IMR-90 (cell line): ENCODE data around the gene SECISBP2. TPM values are rescaled to one million over a fixed set of nuclear protein-coding genes. Genes with fewer than 3 reads are reported as not detected.

ENCODE experiments used
- ATAC-seq: fragments of 200-7000 bp; cut with Tn5 transposase; 2 replicates; pipeline ENCODE4 v1.9.1; 2020; ENCODE audit warnings: low read depth, mild to moderate bottlenecking, moderate library complexity
- BruUV-seq: library from RNA; stranded (reverse); fragments of 400-500 nt; replicated peaks from 2 replicates; lab custom pipeline; 2021; lab: Mats Ljungman, UMichigan
- CTCF ChIA-PET: fragments of 300-600 bp; formaldehyde crosslinking; extraction: SDS; loops from one replicate; lab custom pipeline; 2021; ENCODE audit warnings: antibody characterized with exemption; lab: Yijun Ruan, JAX
- POLR2A ChIA-PET: fragments of 300-600 bp; sonication (Branson Sonifier 250); formaldehyde crosslinking; loops from one replicate; lab custom pipeline; 2022; ENCODE audit warnings: antibody characterized with exemption; ENCODE audit not compliant: unreplicated experiment; lab: Charles Lee
- DNase-seq: peaks from one replicate; pipeline ENCODE4 v3.0.0; 2013
- H2AFZ ChIP-seq: replicated peaks from 2 replicates; pipeline ENCODE3; 2013; ENCODE audit warnings: low read length, mild to moderate bottlenecking; ENCODE audit not compliant: poor library complexity
- H2AK5ac ChIP-seq: 2 replicates; pipeline ENCODE4 v1.6.1; 2013; ENCODE audit warnings: low read depth, low read length, inconsistent platforms
- H2AK9ac ChIP-seq: replicated peaks from 2 replicates; pipeline ENCODE3; 2013; ENCODE audit warnings: mild to moderate bottlenecking, low read depth, low read length, moderate library complexity; ENCODE audit not compliant: poor library complexity
- H2BK120ac ChIP-seq: 2 replicates; pipeline ENCODE4 v1.6.1; 2013; ENCODE audit warnings: low read depth, low read length, inconsistent platforms
- H2BK15ac ChIP-seq: 3 replicates; pipeline ENCODE4 v1.6.1; 2013; ENCODE audit warnings: low read depth, low read length, inconsistent platforms
- H2BK20ac ChIP-seq: 2 replicates; pipeline ENCODE4 v1.6.1; 2013; ENCODE audit warnings: low read depth, mild to moderate bottlenecking, inconsistent platforms, low read length, moderate library complexity
- H2BK5ac ChIP-seq: 2 replicates; pipeline ENCODE4 v1.6.1; 2013; ENCODE audit warnings: mild to moderate bottlenecking, low read depth, low read length, inconsistent platforms; ENCODE audit not compliant: poor library complexity, severe bottlenecking
- H3K14ac ChIP-seq: replicated peaks from 2 replicates; pipeline ENCODE4 v1.6.1; 2013; ENCODE audit warnings: low read depth, low read length, inconsistent platforms
- H3K18ac ChIP-seq: 2 replicates; pipeline ENCODE4 v1.6.1; 2013; ENCODE audit warnings: low read depth, low read length, control low read depth
- H3K23ac ChIP-seq: 2 replicates; pipeline ENCODE4 v1.6.1; 2013; ENCODE audit warnings: low read depth, low read length, inconsistent platforms
- H3K27ac ChIP-seq: 2 replicates; pipeline ENCODE4 v1.5.1; 2013; ENCODE audit warnings: mild to moderate bottlenecking, control low read depth, low read length; ENCODE audit not compliant: insufficient read depth
- H3K27me3 ChIP-seq: 2 replicates; pipeline ENCODE4 v1.6.1; 2013; ENCODE audit warnings: low read length; ENCODE audit not compliant: control insufficient read depth, insufficient read depth
- H3K36me3 ChIP-seq: 2 replicates; pipeline ENCODE4 v1.6.1; 2013; ENCODE audit warnings: low read length, mixed read lengths; ENCODE audit not compliant: control insufficient read depth, insufficient read depth
- H3K4ac ChIP-seq: 2 replicates; pipeline ENCODE4 v1.6.1; 2013; ENCODE audit warnings: low read depth, low read length, inconsistent platforms
- H3K4me1 ChIP-seq: 2 replicates; pipeline ENCODE4 v1.6.1; 2013; ENCODE audit warnings: low read length, mixed read lengths; ENCODE audit not compliant: control insufficient read depth, insufficient read depth
- H3K4me2 ChIP-seq: 2 replicates; pipeline ENCODE4 v1.6.1; 2013; ENCODE audit warnings: low read depth, mild to moderate bottlenecking, control low read depth, low read length, moderate library complexity
- H3K4me3 ChIP-seq: 2 replicates; pipeline ENCODE4 v1.5.1; 2013; ENCODE audit warnings: low read depth, mild to moderate bottlenecking, control low read depth, low read length, moderate library complexity; ENCODE audit not compliant: insufficient read depth
- H3K56ac ChIP-seq: 2 replicates; pipeline ENCODE4 v1.6.1; 2013; ENCODE audit warnings: low read length, inconsistent platforms; ENCODE audit not compliant: insufficient read depth; ENCODE audit errors: extremely low read depth
- H3K79me1 ChIP-seq, 2 experiments: 2 replicates each; pipeline ENCODE4 v1.6.1; 2013; ENCODE audit warnings: low read length in 2 of 2, inconsistent platforms in 1 of 2, low read depth in 1 of 2
- H3K9ac ChIP-seq: 2 replicates; pipeline ENCODE4 v1.6.1; 2013; ENCODE audit warnings: low read depth, low read length, control low read depth
- H3K9me1 ChIP-seq: 2 replicates; pipeline ENCODE4 v1.6.1; 2013; ENCODE audit warnings: low read length, inconsistent platforms; ENCODE audit not compliant: insufficient read depth
- H3K9me3 ChIP-seq: 2 replicates; pipeline ENCODE4 v1.6.1; 2013; ENCODE audit warnings: low read length; ENCODE audit not compliant: control insufficient read depth, insufficient read depth
- H4K20me1 ChIP-seq: 2 replicates; pipeline ENCODE4 v1.6.1; 2013; ENCODE audit warnings: low read length, inconsistent platforms; ENCODE audit not compliant: insufficient read depth
- H4K5ac ChIP-seq: 2 replicates; pipeline ENCODE4 v1.6.1; 2013; ENCODE audit warnings: mild to moderate bottlenecking, low read depth, low read length, control low read depth
- H4K8ac ChIP-seq, 2 experiments: 2 replicates each; pipeline ENCODE4 v1.6.1; 2013; ENCODE audit warnings: low read depth in 2 of 2, low read length in 2 of 2, control low read depth in 1 of 2, inconsistent platforms in 1 of 2
- H4K91ac ChIP-seq: 2 replicates; pipeline ENCODE4 v1.6.1; 2013; ENCODE audit warnings: low read depth, low read length, inconsistent platforms; ENCODE audit not compliant: insufficient read depth
- BHLHE40 ChIP-seq: fragments of 150-350 bp; IDR thresholded peaks from 2 replicates; pipeline ENCODE4 v1.6.1; 2016; ENCODE audit warnings: mild to moderate bottlenecking, low read depth, low read length
- CEBPB ChIP-seq: IDR thresholded peaks from 2 replicates; pipeline ENCODE4 v1.6.1; 2012; ENCODE audit warnings: low read depth, low read length, improper control_type of control experiment
- FOS ChIP-seq: fragments of 150-350 bp; IDR thresholded peaks from 2 replicates; pipeline ENCODE4 v1.6.1; 2016; ENCODE audit warnings: low read depth, low read length
- MAFK ChIP-seq: IDR thresholded peaks from 2 replicates; pipeline ENCODE4 v1.6.1; 2012; ENCODE audit warnings: low read depth, low read length, improper control_type of control experiment
- MAZ ChIP-seq: IDR thresholded peaks from 2 replicates; pipeline ENCODE4 v1.6.1; 2012; ENCODE audit warnings: low read depth, mild to moderate bottlenecking, low read length, improper control_type of control experiment, moderate library complexity, borderline replicate concordance
- NFE2L2 ChIP-seq: fragments of 150-350 bp; IDR thresholded peaks from 2 replicates; pipeline ENCODE4 v1.6.1; 2016; ENCODE audit warnings: low read depth, mild to moderate bottlenecking, low read length
- RAD21 ChIP-seq: IDR thresholded peaks from 2 replicates; pipeline ENCODE4 v1.6.1; 2012; ENCODE audit warnings: low read length, improper control_type of control experiment
- USF2 ChIP-seq: fragments of 150-350 bp; IDR thresholded peaks from 2 replicates; pipeline ENCODE4 v1.6.1; 2017; ENCODE audit warnings: mild to moderate bottlenecking, antibody characterized with exemption, low read length, low read depth
- WGBS, 2 experiments: methylation state at CpG; one replicate each; pipeline versions ENCODE4 v1.1.5 to v1.1.7; 2013; ENCODE audit warnings: missing lambda C conversion rate in 2 of 2; ENCODE audit not compliant: insufficient read length in 1 of 2; ENCODE audit errors: extremely low coverage in 2 of 2; 5-methylcytosine and 5-hydroxymethylcytosine counted together
- dilution Hi-C: fragments of 300-500 bp; cut with HindIII; formaldehyde crosslinking; loops from one replicate; pipeline ENCODE4 v1.14.3; 2018; ENCODE audit warnings: low sequenced_read_pairs; ENCODE audit not compliant: unreplicated experiment
- in situ Hi-C: fragments of 300-500 bp; cut with MboI; formaldehyde crosslinking; loops from 3 replicates; pipeline ENCODE4 v1.14.3; 2019; ENCODE audit warnings: low sequenced_read_pairs, inconsistent platforms, mixed read lengths
- intact Hi-C: fragments of 100-400 bp; cut with micrococcal nuclease; formaldehyde crosslinking; loops from 2 replicates; pipeline ENCODE4 v1.10.0; 2022
- polyA plus RNA-seq, 3 experiments: library from polyadenylated mRNA; depleted of rRNA; stranded (reverse); fragments of >200 nt; gene quantifications; 2 replicates each; pipeline ENCODE4 v1.2.3, GENCODE V29; 2012; ENCODE audit warnings: low replicate concordance in 1 of 3
- total RNA-seq: library from RNA; depleted of rRNA; stranded (reverse); fragments of >200 nt; gene quantifications from 2 replicates; pipeline ENCODE4 v1.2.3, GENCODE V29; 2012

Gene SECISBP2
- total and polyA plus RNA-seq, 2 of the 4 experiments (the other 2 are of a cell fraction) = 16.4 to 18.8 TPM

GRCh38 chr9:89351584-89352300, 33.4 kb downstream of the SECISBP2 start:
- H2BK5ac ChIP-seq = no peak overlapping the region
- no peak overlapping the region for H3K9ac ChIP-seq
- H2AFZ ChIP-seq = no peak overlapping the region
- no peak overlapping the region for H3K4me2 ChIP-seq
- no peaks in the 10 kb centered on the region for H3K27me3 ChIP-seq
- no peak overlapping the region for H4K8ac ChIP-seq
- no peak overlapping the region for H3K27ac ChIP-seq
- H2AK5ac ChIP-seq = no peak overlapping the region
- peaks cover 3% of the 10 kb centered on the region; the same call in 1 of the 2 replicates for H3K9me1 ChIP-seq
- H3K56ac ChIP-seq = no peak overlapping the region
- ATAC-seq (no peak), DNase-seq (no peak)
- no peak overlapping the region for H3K18ac ChIP-seq
- in situ Hi-C loops (no loop called here), intact Hi-C loops (no loop called here), dilution Hi-C loops (no loop called here)
- no TSS peak for BruUV-seq
- ChIA-PET POLR2A (no interaction called here), CTCF (interaction anchor here (1.0 kb wide), 1 partner anchor 152 kb away, joined by 3 read pairs; no protein-coding TSS in a partner anchor)
- no peak overlapping the region for H3K14ac ChIP-seq
- H2BK120ac ChIP-seq = no peak overlapping the region
- no peak overlapping the region for H2BK20ac ChIP-seq
- H2BK15ac ChIP-seq = no peak overlapping the region
- 100% methylated on average over 4 of the region's 6 CpGs; no CpG with 5 or more reads in 1 of the 2 experiments for WGBS, 2 experiments
- peaks cover 68% of the 10 kb centered on the region for H3K36me3 ChIP-seq
- no peaks in the 10 kb centered on the region for H3K9me3 ChIP-seq
- H3K79me1 ChIP-seq = peaks cover 4 to 20% of the 10 kb centered on the region in 2 experiments; a peak in 3 of 4 replicates
- TF ChIP-seq NFE2L2 (no peak), FOS (no peak), RAD21 (no peak), MAFK (no peak), BHLHE40 (no peak), CEBPB (no peak), MAZ (no peak), USF2 (no peak)
- H3K4me1 ChIP-seq = peaks cover 5% of the 10 kb centered on the region; the same call in 1 of the 2 replicates
- H4K5ac ChIP-seq = no peak overlapping the region
- H2AK9ac ChIP-seq = no peak overlapping the region
- no peak overlapping the region for H3K4me3 ChIP-seq
- H4K20me1 ChIP-seq = no peaks in the 10 kb centered on the region; the same call in 1 of the 2 replicates
- H4K91ac ChIP-seq = no peak overlapping the region
- no peak overlapping the region for H3K23ac ChIP-seq
- no peak overlapping the region for H3K4ac ChIP-seq
